Measurements from ENCODE around the gene LRRIQ4. TPM values are rescaled to one million over a fixed set of nuclear protein-coding genes. Genes with fewer than 3 reads are reported as not detected.

Gene LRRIQ4
- total RNA-seq, 2 donors from 2014 or later = not detected

- Histone ChIP-seq H3K27me3 (replicated peaks; ENCODE audit: insufficient read depth) (no peaks in the 10 kb centered on the region), H3K4me3 (no peak overlapping the region), H3K36me3 (no peaks in the 10 kb centered on the region), H3K9me3 (no peaks in the 10 kb centered on the region), H3K4me1 (ENCODE audit: control insufficient read depth in 1 of 2, low read depth in 2 of 2) (no peaks in the 10 kb centered on the region), H3K27ac (no peak overlapping the region)
- TF ChIP-seq CTCF (IDR thresholded peaks at IDR 0.05) = no peak
- no peak for ATAC-seq (ENCODE audit: insufficient number of reproducible peaks, low FRiP score, low read depth)
- no peak for DNase-seq (ENCODE audit: low spot score)
Measured at GRCh38 chr3:169822091-169822490, 9.4 kb downstream of the LRRIQ4 start.

- no peak overlapping the region for H3K4me3 ChIP-seq
- no peak overlapping the region for H3K27ac ChIP-seq
- no peaks in the 10 kb centered on the region for H3K27me3 ChIP-seq (replicated peaks; ENCODE audit: insufficient read depth)
- DNase-seq (ENCODE audit: low spot score) = no peak
- no peak for TF ChIP-seq CTCF (IDR thresholded peaks at IDR 0.05)
- no peak for ATAC-seq (ENCODE audit: insufficient number of reproducible peaks, low FRiP score, low read depth)
- no peaks in the 10 kb centered on the region for H3K9me3 ChIP-seq
- no peaks in the 10 kb centered on the region for H3K4me1 ChIP-seq (ENCODE audit: control insufficient read depth in 1 of 2, low read depth in 2 of 2)
- H3K36me3 ChIP-seq = no peaks in the 10 kb centered on the region
Measured at GRCh38 chr3:169822540-169822939, 9.9 kb downstream of the LRRIQ4 start.

- Histone ChIP-seq H3K4me1 (ENCODE audit: control insufficient read depth in 1 of 2, low read depth in 2 of 2) (no peaks in the 10 kb centered on the region), H3K4me3 (no peak overlapping the region), H3K9me3 (no peaks in the 10 kb centered on the region), H3K27ac (no peak overlapping the region), H3K36me3 (no peaks in the 10 kb centered on the region), H3K27me3 (replicated peaks; ENCODE audit: insufficient read depth) (no peaks in the 10 kb centered on the region)
- no peak for TF ChIP-seq CTCF (IDR thresholded peaks at IDR 0.05)
- ATAC-seq (ENCODE audit: insufficient number of reproducible peaks, low FRiP score, low read depth) (no peak), DNase-seq (ENCODE audit: low spot score) (no peak)
Measured at GRCh38 chr3:169822983-169823382, 10.3 kb downstream of the LRRIQ4 start.

GRCh38 chr3:169825316-169825715 lies 12.6 kb downstream of the LRRIQ4 start:
- ATAC-seq (ENCODE audit: insufficient number of reproducible peaks, low FRiP score, low read depth) = no peak
- no peak for TF ChIP-seq CTCF (IDR thresholded peaks at IDR 0.05)

GRCh38 chr3:169827712-169828111 lies 15.0 kb downstream of the LRRIQ4 start:
- Histone ChIP-seq H3K27me3 (replicated peaks; ENCODE audit: insufficient read depth) (no peaks in the 10 kb centered on the region), H3K36me3 (no peaks in the 10 kb centered on the region), H3K27ac (no peak overlapping the region), H3K9me3 (no peaks in the 10 kb centered on the region), H3K4me3 (no peak overlapping the region), H3K4me1 (ENCODE audit: control insufficient read depth in 1 of 2, low read depth in 2 of 2) (no peaks in the 10 kb centered on the region)
- DNase-seq (ENCODE audit: low spot score) (no peak), ATAC-seq (ENCODE audit: insufficient number of reproducible peaks, low FRiP score, low read depth) (no peak)
- no peak for TF ChIP-seq CTCF (IDR thresholded peaks at IDR 0.05)

More at GRCh38 chr3:169825316-169825715, 12.6 kb downstream of the LRRIQ4 start:
- no peaks in the 10 kb centered on the region for H3K9me3 ChIP-seq
- DNase-seq (ENCODE audit: low spot score) = no peak
- no peaks in the 10 kb centered on the region for H3K36me3 ChIP-seq
- H3K27me3 ChIP-seq (replicated peaks; ENCODE audit: insufficient read depth) = no peaks in the 10 kb centered on the region
- H3K4me3 ChIP-seq = no peak overlapping the region
- H3K4me1 ChIP-seq (ENCODE audit: control insufficient read depth in 1 of 2, low read depth in 2 of 2) = no peaks in the 10 kb centered on the region
- no peak overlapping the region for H3K27ac ChIP-seq
